HepG2 (cell line): ENCODE measurements around the gene CAPZA1. TPM values are rescaled to one million over a fixed set of nuclear protein-coding genes. Genes with fewer than 3 reads are reported as not detected.
A peak's percentile ranks its signal among the peaks of the same experiment; 100 is the strongest.

Experiments
- HES4 ChIP-seq: sonication (generic); formaldehyde crosslinking; IDR thresholded peaks from 2 replicates; pipeline ENCODE4 v1.9.0; 2021; ENCODE audit warnings: mild to moderate bottlenecking, missing genetic modification reagents, borderline replicate concordance
- MAFG ChIP-seq: sonication (generic); formaldehyde crosslinking; IDR thresholded peaks from 2 replicates; pipeline ENCODE4 v1.5.1; 2020; ENCODE audit warnings: mild to moderate bottlenecking, missing genetic modification reagents
- PHF5A ChIP-seq: IDR thresholded peaks from one replicate; pipeline ENCODE4 v1.6.1; 2018; ENCODE audit warnings: low read depth, missing genetic modification reagents; ENCODE audit not compliant: unreplicated experiment
- RXRB ChIP-seq: IDR thresholded peaks from 2 replicates; pipeline ENCODE4 v1.6.1; 2016; ENCODE audit warnings: borderline replicate concordance, missing genetic modification reagents, missing compliant biosample characterization
- SAP130 ChIP-seq: IDR thresholded peaks from 2 replicates; pipeline ENCODE4 v1.6.1; 2016; ENCODE audit warnings: low read depth
- SOX6 ChIP-seq, 2 experiments: fragments of 450-650 bp in 1 of 2; sonication (generic) in 1 of 2; formaldehyde crosslinking in 1 of 2; IDR thresholded peaks; 2 replicates each; pipeline versions ENCODE4 v1.4.0 to v1.6.1; 2017 to 2020; ENCODE audit warnings: antibody characterized with exemption in 1 of 2, mild to moderate bottlenecking in 1 of 2, missing genetic modification reagents in 1 of 2
- ZNF7 ChIP-seq: IDR thresholded peaks from 2 replicates; pipeline ENCODE4 v1.6.1; 2016; ENCODE audit warnings: missing biosample characterization, missing genetic modification reagents
- ZNF792 ChIP-seq: IDR thresholded peaks from 2 replicates; pipeline ENCODE4 v1.6.1; 2016
- polyA plus RNA-seq, 8 experiments: library from polyadenylated mRNA; depleted of rRNA in 3 of 8; stranded (reverse) in 7 of 8; unstranded in 1 of 8; fragments of >200 nt; fragmentation: Illumina TruSeq in 4 of 8; extraction: Trizol in 4 of 8; gene quantifications; 2 replicates each; pipeline versions ENCODE4 v1.2.1 to v1.2.3, GENCODE V29; 2011 to 2016; ENCODE audit warnings: low read depth in 4 of 8, missing spikeins in 1 of 8, mixed read lengths in 1 of 8; ENCODE audit not compliant: insufficient read depth in 1 of 8
- total RNA-seq, 5 experiments: library from RNA; depleted of rRNA; stranded (reverse); fragments of >200 nt; fragmentation: Illumina TruSeq; extraction: Trizol; gene quantifications; 2 replicates each; pipeline ENCODE4 v1.2.3, GENCODE V29; 2016; ENCODE audit warnings: low read depth in 1 of 5
- TF ChIP-seq, protein P1 (sequence below): IDR thresholded peaks from 2 replicates; pipeline ENCODE4 v1.6.1; 2016; ENCODE audit warnings: low read depth, missing genetic modification reagents, missing compliant biosample characterization
- TF ChIP-seq, protein P2 (sequence below), 2 experiments: fragments of 450-650 bp in 1 of 2; sonication (generic) in 1 of 2; formaldehyde crosslinking in 1 of 2; IDR thresholded peaks; 2 replicates each; pipeline versions ENCODE4 v1.6.1 to v1.8.0; 2016 to 2022; ENCODE audit warnings: antibody characterized with exemption in 1 of 2, mild to moderate bottlenecking in 1 of 2, missing genetic modification reagents in 1 of 2
- TF ChIP-seq, protein P3 (sequence below): sonication (generic); formaldehyde crosslinking; IDR thresholded peaks from 2 replicates; pipeline ENCODE4 v1.5.0; 2020; ENCODE audit warnings: missing genetic modification reagents
- TF ChIP-seq, protein P4 (sequence below): IDR thresholded peaks from 2 replicates; pipeline ENCODE4 v1.6.1; 2012; ENCODE audit warnings: low read depth, low read length, improper control_type of control experiment

CAPZA1 gene
- total and polyA plus RNA-seq, 2 of the 13 experiments (the other 11 are each of a cell fraction or from before 2014, with no cell fraction given), result 67.0 to 117 TPM

DNA sequence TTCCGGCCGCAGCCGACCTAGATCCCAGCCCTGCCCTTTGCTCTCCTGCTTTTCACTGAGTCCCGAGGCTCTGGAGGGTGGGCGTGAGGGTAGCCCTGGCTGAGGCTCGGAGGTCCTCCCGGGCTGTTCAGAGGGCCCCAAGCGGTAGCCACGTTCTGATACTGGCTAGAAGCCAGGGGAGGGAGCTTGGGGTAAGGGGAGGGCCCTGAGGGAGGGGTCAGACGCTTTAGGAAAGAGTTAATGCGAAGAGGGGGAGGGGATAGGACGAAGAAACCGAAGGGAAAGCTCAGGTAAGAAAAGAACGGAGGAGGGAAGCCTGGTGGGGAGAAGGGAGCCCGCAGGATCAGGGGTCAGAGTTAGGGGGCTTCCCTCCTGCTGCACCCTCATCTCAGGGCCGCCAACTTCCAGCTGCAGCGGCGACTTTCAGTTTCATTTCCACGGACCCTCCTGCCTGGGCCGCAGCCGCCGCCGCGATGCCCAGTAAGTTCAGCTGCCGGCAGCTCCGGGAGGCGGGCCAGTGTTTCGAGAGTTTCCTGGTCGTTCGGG, 54.9 kb downstream of the CAPZA1 start, which contains the start of gene MOV10 (continued):
- TF ChIP-seq, protein P1, sequence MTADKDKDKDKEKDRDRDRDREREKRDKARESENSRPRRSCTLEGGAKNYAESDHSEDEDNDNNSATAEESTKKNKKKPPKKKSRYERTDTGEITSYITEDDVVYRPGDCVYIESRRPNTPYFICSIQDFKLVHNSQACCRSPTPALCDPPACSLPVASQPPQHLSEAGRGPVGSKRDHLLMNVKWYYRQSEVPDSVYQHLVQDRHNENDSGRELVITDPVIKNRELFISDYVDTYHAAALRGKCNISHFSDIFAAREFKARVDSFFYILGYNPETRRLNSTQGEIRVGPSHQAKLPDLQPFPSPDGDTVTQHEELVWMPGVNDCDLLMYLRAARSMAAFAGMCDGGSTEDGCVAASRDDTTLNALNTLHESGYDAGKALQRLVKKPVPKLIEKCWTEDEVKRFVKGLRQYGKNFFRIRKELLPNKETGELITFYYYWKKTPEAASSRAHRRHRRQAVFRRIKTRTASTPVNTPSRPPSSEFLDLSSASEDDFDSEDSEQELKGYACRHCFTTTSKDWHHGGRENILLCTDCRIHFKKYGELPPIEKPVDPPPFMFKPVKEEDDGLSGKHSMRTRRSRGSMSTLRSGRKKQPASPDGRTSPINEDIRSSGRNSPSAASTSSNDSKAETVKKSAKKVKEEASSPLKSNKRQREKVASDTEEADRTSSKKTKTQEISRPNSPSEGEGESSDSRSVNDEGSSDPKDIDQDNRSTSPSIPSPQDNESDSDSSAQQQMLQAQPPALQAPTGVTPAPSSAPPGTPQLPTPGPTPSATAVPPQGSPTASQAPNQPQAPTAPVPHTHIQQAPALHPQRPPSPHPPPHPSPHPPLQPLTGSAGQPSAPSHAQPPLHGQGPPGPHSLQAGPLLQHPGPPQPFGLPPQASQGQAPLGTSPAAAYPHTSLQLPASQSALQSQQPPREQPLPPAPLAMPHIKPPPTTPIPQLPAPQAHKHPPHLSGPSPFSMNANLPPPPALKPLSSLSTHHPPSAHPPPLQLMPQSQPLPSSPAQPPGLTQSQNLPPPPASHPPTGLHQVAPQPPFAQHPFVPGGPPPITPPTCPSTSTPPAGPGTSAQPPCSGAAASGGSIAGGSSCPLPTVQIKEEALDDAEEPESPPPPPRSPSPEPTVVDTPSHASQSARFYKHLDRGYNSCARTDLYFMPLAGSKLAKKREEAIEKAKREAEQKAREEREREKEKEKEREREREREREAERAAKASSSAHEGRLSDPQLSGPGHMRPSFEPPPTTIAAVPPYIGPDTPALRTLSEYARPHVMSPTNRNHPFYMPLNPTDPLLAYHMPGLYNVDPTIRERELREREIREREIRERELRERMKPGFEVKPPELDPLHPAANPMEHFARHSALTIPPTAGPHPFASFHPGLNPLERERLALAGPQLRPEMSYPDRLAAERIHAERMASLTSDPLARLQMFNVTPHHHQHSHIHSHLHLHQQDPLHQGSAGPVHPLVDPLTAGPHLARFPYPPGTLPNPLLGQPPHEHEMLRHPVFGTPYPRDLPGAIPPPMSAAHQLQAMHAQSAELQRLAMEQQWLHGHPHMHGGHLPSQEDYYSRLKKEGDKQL (CRISPR knock-in tag), result no peak
- TF ChIP-seq ZNF792 (CRISPR knock-in tag), result peak; percentile 6; the same call in 1 of the 2 replicates
- no peak for TF ChIP-seq ZNF7
- TF ChIP-seq HES4 (CRISPR knock-in tag), result no peak
- TF ChIP-seq, protein P2, sequence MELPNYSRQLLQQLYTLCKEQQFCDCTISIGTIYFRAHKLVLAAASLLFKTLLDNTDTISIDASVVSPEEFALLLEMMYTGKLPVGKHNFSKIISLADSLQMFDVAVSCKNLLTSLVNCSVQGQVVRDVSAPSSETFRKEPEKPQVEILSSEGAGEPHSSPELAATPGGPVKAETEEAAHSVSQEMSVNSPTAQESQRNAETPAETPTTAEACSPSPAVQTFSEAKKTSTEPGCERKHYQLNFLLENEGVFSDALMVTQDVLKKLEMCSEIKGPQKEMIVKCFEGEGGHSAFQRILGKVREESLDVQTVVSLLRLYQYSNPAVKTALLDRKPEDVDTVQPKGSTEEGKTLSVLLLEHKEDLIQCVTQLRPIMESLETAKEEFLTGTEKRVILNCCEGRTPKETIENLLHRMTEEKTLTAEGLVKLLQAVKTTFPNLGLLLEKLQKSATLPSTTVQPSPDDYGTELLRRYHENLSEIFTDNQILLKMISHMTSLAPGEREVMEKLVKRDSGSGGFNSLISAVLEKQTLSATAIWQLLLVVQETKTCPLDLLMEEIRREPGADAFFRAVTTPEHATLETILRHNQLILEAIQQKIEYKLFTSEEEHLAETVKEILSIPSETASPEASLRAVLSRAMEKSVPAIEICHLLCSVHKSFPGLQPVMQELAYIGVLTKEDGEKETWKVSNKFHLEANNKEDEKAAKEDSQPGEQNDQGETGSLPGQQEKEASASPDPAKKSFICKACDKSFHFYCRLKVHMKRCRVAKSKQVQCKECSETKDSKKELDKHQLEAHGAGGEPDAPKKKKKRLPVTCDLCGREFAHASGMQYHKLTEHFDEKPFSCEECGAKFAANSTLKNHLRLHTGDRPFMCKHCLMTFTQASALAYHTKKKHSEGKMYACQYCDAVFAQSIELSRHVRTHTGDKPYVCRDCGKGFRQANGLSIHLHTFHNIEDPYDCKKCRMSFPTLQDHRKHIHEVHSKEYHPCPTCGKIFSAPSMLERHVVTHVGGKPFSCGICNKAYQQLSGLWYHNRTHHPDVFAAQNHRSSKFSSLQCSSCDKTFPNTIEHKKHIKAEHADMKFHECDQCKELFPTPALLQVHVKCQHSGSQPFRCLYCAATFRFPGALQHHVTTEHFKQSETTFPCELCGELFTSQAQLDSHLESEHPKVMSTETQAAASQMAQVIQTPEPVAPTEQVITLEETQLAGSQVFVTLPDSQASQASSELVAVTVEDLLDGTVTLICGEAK (IDR thresholded peaks at IDR 0.05), result no peak
- TF ChIP-seq, protein P2 (CRISPR knock-in tag; IDR thresholded peaks at IDR 0.05), result no peak
- TF ChIP-seq MAFG (CRISPR knock-in tag), result no peak
- TF ChIP-seq RXRB (CRISPR knock-in tag), result peak; percentile 44; the same call in 1 of the 2 replicates
- no peak for TF ChIP-seq SOX6 (IDR thresholded peaks at IDR 0.05)
- TF ChIP-seq SOX6 (CRISPR knock-in tag; IDR thresholded peaks at IDR 0.05), result peak; percentile 64; the same call in 1 of the 2 replicates
- TF ChIP-seq, protein P3, sequence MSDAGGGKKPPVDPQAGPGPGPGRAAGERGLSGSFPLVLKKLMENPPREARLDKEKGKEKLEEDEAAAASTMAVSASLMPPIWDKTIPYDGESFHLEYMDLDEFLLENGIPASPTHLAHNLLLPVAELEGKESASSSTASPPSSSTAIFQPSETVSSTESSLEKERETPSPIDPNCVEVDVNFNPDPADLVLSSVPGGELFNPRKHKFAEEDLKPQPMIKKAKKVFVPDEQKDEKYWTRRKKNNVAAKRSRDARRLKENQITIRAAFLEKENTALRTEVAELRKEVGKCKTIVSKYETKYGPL (CRISPR knock-in tag), result no peak
- TF ChIP-seq, protein P4, sequence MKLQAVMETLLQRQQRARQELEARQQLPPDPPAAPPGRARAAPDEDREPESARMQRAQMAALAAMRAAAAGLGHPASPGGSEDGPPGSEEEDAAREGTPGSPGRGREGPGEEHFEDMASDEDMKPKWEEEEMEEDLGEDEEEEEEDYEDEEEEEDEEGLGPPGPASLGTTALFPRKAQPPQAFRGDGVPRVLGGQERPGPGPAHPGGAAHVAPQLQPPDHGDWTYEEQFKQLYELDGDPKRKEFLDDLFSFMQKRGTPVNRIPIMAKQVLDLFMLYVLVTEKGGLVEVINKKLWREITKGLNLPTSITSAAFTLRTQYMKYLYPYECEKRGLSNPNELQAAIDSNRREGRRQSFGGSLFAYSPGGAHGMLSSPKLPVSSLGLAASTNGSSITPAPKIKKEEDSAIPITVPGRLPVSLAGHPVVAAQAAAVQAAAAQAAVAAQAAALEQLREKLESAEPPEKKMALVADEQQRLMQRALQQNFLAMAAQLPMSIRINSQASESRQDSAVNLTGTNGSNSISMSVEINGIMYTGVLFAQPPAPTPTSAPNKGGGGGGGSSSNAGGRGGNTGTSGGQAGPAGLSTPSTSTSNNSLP, result no peak
- peak; percentile 68 for TF ChIP-seq SAP130 (CRISPR knock-in tag)
- TF ChIP-seq PHF5A (CRISPR knock-in tag), result peak; percentile 28
